PC-9 (cell line): Measurements from ENCODE around the gene USP10.

ENCODE experiments used
- CTCF ChIP-seq: fragments of 200-600 bp; sonication (generic); conservative IDR thresholded peaks from 2 replicates; pipeline ENCODE4 v1.6.1; 2017; ENCODE audit warnings: mixed run types, antibody characterized with exemption, mild to moderate bottlenecking, moderate library complexity
- EZH2 ChIP-seq: fragments of 200-600 bp; sonication (generic); IDR thresholded peaks from 2 replicates; pipeline ENCODE4 v1.8.0; 2017; ENCODE audit warnings: antibody characterized with exemption, low read depth

GRCh38 chr16:84673203-84673535 is 26.6 kb upstream of the USP10 start:
- TF ChIP-seq CTCF (no peak), EZH2 (no peak)
